ENCODE data around the gene CDK14.

The CDK14 gene

DNA sequence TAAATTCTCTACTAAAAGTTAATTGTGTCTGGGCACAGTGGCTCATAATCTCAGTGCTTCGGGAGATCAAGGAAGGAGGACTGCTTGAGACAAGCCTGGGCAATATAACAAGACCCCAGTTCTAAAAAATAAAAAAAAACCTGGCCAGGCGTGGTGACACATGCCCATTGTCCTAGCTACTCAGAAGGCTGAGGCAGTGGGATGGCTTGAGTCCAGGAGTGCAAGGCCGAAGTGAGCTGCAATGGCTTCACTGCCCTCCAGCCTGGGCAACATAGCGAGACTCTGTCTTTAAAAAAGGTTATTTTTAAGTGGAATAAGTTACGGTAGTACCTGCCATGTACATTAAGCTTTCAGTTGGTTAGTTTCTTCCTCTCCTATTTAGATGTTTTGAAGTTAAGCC is 28.9 kb downstream of the CDK14 start:
- Histone ChIP-seq H3K9ac (ENCODE audit: low read length) (no peak overlapping the region), H3K27ac (ENCODE audit: low read depth, low read length, poor library complexity, severe bottlenecking) (no peak overlapping the region)

DNA sequence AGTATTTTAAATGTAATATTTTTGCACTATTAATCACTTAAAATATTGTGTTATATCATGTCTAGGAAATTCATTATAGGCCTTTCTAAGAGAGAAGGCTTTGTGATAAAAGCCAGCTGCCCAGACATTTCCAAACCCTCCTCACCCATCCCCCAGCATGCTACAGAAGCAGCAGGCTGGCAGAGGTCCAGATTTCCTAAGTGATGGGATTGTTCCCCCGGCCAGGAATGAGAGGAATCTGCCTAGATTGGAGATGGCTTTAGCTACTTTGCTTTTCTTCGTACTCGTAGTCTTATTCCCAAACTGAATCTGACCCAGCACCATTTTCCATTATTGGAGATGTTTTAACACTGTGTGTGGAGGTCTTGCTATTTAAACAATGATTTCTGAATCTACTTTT is 29.4 kb downstream of the CDK14 start:
- no peaks in the 10 kb centered on the region for H3K27me3 ChIP-seq (ENCODE audit: insufficient read depth, low read length)
- H3K9ac ChIP-seq (ENCODE audit: low read length): no peak overlapping the region
- H3K4me3 ChIP-seq (ENCODE audit: low read depth, low read length, poor library complexity, severe bottlenecking): no peak overlapping the region
- H3K36me3 ChIP-seq (ENCODE audit: insufficient read depth, low read length): no peaks in the 10 kb centered on the region
- H3K27ac ChIP-seq (ENCODE audit: low read depth, low read length, poor library complexity, severe bottlenecking): no peak overlapping the region
- H3K4me2 ChIP-seq (ENCODE audit: low read length): no peak overlapping the region
- no peaks in the 10 kb centered on the region for H4K20me1 ChIP-seq (ENCODE audit: insufficient read depth, low read length)
- H2AFZ ChIP-seq (ENCODE audit: low read length): no peak overlapping the region
- TF ChIP-seq EZH2 (IDR thresholded peaks at IDR 0.05; ENCODE audit: borderline replicate concordance, low read length): no peak
- TF ChIP-seq, protein P1, sequence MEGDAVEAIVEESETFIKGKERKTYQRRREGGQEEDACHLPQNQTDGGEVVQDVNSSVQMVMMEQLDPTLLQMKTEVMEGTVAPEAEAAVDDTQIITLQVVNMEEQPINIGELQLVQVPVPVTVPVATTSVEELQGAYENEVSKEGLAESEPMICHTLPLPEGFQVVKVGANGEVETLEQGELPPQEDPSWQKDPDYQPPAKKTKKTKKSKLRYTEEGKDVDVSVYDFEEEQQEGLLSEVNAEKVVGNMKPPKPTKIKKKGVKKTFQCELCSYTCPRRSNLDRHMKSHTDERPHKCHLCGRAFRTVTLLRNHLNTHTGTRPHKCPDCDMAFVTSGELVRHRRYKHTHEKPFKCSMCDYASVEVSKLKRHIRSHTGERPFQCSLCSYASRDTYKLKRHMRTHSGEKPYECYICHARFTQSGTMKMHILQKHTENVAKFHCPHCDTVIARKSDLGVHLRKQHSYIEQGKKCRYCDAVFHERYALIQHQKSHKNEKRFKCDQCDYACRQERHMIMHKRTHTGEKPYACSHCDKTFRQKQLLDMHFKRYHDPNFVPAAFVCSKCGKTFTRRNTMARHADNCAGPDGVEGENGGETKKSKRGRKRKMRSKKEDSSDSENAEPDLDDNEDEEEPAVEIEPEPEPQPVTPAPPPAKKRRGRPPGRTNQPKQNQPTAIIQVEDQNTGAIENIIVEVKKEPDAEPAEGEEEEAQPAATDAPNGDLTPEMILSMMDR (IDR thresholded peaks at IDR 0.05; ENCODE audit: low read length): no peak
- H3F3A ChIP-seq (ENCODE audit: insufficient read depth, low read length): no peaks in the 10 kb centered on the region
- no peaks in the 10 kb centered on the region for H3K9me2 ChIP-seq (ENCODE audit: low read depth, low read length)
- H3K79me2 ChIP-seq (ENCODE audit: insufficient read depth, low read length): no peaks in the 10 kb centered on the region
- H3K4me1 ChIP-seq (ENCODE audit: insufficient read depth, low read length, severe bottlenecking): no peaks in the 10 kb centered on the region
- H3K9me3 ChIP-seq (ENCODE audit: low read length): no peaks in the 10 kb centered on the region

More for the DNA sequence above, 28.9 kb downstream of the CDK14 start:
- no peaks in the 10 kb centered on the region for H3K4me1 ChIP-seq (ENCODE audit: insufficient read depth, low read length, severe bottlenecking)
- H3K27me3 ChIP-seq (ENCODE audit: insufficient read depth, low read length): no peaks in the 10 kb centered on the region
- TF ChIP-seq EZH2 (IDR thresholded peaks at IDR 0.05; ENCODE audit: borderline replicate concordance, low read length): no peak
- TF ChIP-seq, protein P1 (IDR thresholded peaks at IDR 0.05; ENCODE audit: low read length): no peak
- no peaks in the 10 kb centered on the region for H3F3A ChIP-seq (ENCODE audit: insufficient read depth, low read length)
- H3K4me3 ChIP-seq (ENCODE audit: low read depth, low read length, poor library complexity, severe bottlenecking): no peak overlapping the region
- H3K4me2 ChIP-seq (ENCODE audit: low read length): no peak overlapping the region
- H2AFZ ChIP-seq (ENCODE audit: low read length): no peak overlapping the region
- H3K36me3 ChIP-seq (ENCODE audit: insufficient read depth, low read length): no peaks in the 10 kb centered on the region
- no peaks in the 10 kb centered on the region for H4K20me1 ChIP-seq (ENCODE audit: insufficient read depth, low read length)
- no peaks in the 10 kb centered on the region for H3K79me2 ChIP-seq (ENCODE audit: insufficient read depth, low read length)
- no peaks in the 10 kb centered on the region for H3K9me2 ChIP-seq (ENCODE audit: low read depth, low read length)
- H3K9me3 ChIP-seq (ENCODE audit: low read length): no peaks in the 10 kb centered on the region

DNA sequence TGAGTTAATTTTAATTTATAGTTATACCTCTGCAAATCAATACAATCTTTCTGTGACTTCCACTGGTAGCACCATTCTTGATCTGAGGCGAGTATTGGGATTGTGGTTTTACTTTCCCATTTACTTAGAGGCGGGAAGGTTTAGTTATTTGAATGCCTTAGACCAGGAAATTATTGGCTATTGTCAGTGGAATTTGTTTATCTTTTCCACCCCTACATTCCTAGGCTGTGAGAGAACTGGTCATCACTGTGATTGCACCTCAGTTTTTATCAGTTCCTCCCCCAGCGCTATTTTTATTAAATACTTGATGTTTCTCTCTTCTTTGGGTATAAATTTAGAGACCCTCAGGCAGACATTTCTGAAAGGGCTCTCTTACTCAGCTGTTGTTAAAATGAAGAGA is 29.9 kb downstream of the CDK14 start:
- TF ChIP-seq EZH2 (IDR thresholded peaks at IDR 0.05; ENCODE audit: borderline replicate concordance, low read length): no peak
- TF ChIP-seq, protein P1 (IDR thresholded peaks at IDR 0.05; ENCODE audit: low read length): no peak
- Histone ChIP-seq H3K4me1 (ENCODE audit: insufficient read depth, low read length, severe bottlenecking) (no peaks in the 10 kb centered on the region), H3K27ac (ENCODE audit: low read depth, low read length, poor library complexity, severe bottlenecking) (no peak overlapping the region), H3K36me3 (ENCODE audit: insufficient read depth, low read length) (no peaks in the 10 kb centered on the region), H3K4me3 (ENCODE audit: low read depth, low read length, poor library complexity, severe bottlenecking) (no peak overlapping the region), H3K9me3 (ENCODE audit: low read length) (no peaks in the 10 kb centered on the region), H4K20me1 (ENCODE audit: insufficient read depth, low read length) (no peaks in the 10 kb centered on the region), H3F3A (ENCODE audit: insufficient read depth, low read length) (no peaks in the 10 kb centered on the region), H3K9ac (ENCODE audit: low read length) (no peak overlapping the region), H2AFZ (ENCODE audit: low read length) (no peak overlapping the region), H3K9me2 (ENCODE audit: low read depth, low read length) (no peaks in the 10 kb centered on the region), H3K27me3 (ENCODE audit: insufficient read depth, low read length) (no peaks in the 10 kb centered on the region), H3K4me2 (ENCODE audit: low read length) (no peak overlapping the region), H3K79me2 (ENCODE audit: insufficient read depth, low read length) (no peaks in the 10 kb centered on the region)
